ENCODE measurements around the gene OR7A17.

OR7A17 gene

GRCh38 chr19:14886032-14886431 lies at the start of gene OR7A17:
OR7A17 (minus strand) TSS chr19:14886132; CDS start chr19:14881355, 4,777 bp downstream.
- DNase-seq = no peak

GRCh38 chr19:14933506-14933905 lies 47.6 kb upstream of the OR7A17 start:
- no peak for DNase-seq

DNA sequence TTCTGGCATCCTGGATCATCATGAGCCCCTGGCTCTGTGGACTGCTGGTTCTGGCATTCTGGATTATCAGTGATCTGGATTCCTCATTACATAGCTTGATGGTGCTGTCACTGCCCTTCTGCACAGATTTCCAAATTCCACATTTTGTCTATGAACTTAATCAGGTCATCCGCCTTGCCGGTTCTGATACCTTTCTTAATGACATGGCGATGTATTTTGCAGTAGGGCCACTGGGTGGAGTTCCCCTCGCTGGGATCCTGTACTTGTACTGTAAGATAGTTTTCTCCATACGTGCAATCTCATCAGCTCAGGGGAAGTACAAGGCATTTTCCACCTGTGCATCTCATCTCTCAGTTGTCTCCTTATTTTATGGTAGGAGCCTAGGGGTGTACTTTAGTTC lies 30.9 kb upstream of the OR7A17 start:
- peak; percentile 26 for DNase-seq

DNA sequence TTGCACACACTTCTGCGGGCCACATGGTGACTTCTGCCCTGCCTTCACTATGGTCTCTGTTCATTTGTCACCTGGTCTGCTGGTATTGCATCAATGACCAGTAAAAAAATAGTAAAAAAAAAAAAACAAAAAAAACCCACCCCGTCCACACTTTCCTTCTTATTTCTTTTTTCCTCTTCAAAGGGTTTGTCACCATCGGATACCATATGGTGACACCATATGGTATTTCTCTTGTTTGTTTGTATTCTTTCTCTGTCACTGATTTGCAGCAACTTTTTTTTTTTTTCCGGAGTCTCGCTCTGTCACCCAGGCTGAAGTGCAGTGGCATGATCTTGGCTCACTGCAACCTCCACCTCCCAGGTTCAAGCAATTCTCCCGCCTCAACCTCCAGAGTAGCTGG lies 29.2 kb upstream of the OR7A17 start:
- no peak for DNase-seq

DNA sequence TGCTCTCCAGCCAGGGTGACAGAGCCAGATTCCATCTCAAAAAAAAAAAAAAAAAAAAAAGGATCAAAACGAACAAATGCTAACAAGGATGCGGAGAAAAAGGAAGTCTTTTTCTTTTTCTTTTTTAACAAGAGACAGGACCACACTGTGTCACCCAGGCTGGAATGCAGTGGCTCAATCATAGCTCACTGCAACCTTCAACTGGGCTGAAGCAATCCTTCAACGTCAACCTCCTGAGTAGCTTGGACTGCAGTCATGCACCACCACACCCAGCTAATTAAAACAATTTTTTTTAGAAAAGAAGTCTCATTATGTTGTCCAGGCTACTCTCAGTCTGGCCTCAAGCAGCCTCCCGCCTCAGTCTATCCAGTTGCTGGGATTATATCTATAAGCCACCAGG lies 20.8 kb upstream of the OR7A17 start:
- no peak for DNase-seq

DNA sequence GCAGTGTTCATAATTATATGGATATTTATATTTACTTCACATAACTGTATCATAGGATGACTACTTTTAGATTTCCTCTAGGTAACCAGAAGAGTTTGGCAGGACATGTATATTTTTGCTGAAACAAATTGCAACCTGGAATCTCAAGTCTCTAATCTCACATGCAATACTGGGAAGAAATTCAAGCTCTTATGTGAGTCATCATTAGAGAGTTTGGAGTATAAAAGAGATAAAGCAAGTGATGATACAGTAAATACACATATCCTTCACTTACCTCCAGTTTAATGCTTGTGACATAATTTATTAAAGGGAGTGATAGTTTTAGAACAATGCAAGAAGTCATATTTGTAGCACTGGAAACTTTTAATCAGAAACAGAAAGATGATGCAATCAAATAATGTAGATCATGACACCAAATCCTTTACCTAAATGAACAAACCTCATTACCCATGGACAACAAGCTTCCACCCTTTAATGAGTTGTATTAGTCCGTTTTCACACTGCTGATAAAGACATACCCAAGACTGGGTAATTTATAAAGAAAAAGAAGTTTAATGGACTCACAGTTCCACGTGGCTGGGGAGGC lies 15.8 kb upstream of the OR7A17 start:
- DNase-seq = no peak

DNA sequence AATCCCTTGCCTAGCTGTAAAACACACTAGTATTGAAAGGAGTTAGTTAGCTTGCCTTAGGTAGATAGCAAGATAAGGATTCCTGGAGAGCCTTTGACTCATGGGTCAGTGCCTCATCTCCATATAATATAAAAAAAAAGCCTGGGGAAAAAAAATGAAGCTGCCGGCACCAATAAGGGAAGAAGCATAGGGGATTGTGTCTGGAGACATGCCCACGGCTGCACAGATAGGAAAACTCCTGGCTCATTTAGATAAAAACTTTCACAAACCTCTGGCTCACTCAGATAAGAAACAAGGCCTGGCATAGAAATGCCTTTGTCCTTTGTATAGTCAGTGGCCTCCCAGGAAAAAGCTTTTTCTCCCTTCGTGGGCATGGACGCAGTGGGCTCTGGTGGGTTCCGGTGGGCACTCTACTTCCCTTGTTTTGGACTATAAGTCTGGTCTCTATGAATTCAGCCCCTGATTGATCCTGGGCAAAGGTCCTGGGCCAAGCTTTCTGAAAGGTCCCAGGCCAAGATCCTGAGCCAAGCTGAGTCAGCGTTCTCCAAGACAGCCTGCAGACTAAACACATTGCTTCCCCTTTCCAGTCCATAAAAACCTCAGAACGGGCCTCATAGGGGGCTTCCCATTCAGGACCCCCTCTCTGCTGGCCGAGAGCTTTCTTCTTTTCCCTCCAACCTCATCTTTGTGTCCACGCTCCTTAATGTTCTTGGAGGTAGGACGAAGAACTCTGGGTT lies 4.9 kb upstream of the OR7A17 start:
- DNase-seq = no peak

- no peak for DNase-seq
Measured at GRCh38 chr19:14889994-14890642, 4.2 kb upstream of the OR7A17 start.

- peak; percentile 20 for DNase-seq
Measured at GRCh38 chr19:14871619-14872230, 14.2 kb downstream of the OR7A17 start.

DNA sequence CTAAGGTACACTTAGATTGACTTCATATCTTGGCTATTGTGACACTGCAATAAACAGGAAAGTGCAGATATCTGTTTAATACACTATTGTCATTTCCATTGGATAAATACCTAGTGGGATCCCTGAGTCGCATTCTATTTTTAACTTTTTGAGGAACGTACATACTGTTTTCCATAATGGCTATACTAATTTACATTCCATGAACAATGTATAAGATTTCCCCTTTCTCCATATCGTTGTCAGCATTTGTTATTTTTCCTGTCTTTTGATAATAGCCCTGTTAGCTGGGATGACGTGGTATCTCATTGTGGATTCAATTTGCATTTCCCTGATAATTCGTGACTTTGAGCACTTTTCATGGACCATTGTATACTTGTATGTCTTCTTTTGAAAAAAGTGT lies 17.4 kb downstream of the OR7A17 start:
- no peak for DNase-seq

GRCh38 chr19:14848822-14849221 lies 37.1 kb downstream of the OR7A17 start, which contains the start of gene OR7A10:
OR7A10 (minus strand) TSS chr19:14848922; CDS start chr19:14841877, 7,045 bp downstream.
- no peak for DNase-seq

DNA sequence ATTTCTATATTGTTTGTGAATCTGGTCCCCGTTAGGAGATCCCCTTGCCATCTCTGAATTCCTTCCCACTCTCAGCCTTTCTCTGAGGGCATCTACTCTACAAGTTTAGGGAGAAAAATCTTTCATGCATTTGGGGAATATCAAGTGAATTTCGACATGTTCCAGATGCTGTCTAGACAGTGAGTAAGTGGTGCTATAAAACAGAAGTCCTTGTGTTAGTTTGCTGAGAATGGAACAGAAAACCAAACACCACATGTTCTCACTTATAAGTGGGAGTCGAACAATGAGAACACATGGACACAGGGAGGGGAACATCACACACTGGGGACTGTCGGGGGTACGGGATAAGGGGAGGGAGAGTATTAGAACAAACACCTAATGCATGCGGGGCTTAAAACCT lies 42.4 kb downstream of the OR7A17 start:
- no peak for DNase-seq

- DNase-seq = no peak
Measured at GRCh38 chr19:14843169-14843568, 42.8 kb downstream of the OR7A17 start.

DNA sequence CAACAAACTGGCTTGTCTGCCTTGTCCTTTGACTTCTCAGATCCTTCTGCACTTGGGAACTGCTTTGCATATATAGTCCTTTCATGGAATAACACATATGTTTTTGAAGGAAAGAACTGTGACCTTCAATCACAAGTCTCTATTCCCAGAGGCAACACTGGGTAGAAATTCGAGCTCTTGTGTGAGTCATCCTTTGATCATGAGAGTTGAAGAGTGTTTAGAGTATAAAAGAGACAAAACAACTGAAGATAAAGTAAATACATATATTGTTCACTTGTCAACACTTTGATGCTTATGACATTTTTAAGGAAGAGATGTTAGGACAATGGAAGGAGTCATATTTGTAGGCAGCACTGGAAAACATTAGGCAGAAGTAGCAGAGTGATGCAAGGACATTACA lies 45.7 kb downstream of the OR7A17 start:
- DNase-seq = no peak

GRCh38 chr19:14837391-14837790 lies 48.5 kb downstream of the OR7A17 start:
- DNase-seq = no peak

DNA sequence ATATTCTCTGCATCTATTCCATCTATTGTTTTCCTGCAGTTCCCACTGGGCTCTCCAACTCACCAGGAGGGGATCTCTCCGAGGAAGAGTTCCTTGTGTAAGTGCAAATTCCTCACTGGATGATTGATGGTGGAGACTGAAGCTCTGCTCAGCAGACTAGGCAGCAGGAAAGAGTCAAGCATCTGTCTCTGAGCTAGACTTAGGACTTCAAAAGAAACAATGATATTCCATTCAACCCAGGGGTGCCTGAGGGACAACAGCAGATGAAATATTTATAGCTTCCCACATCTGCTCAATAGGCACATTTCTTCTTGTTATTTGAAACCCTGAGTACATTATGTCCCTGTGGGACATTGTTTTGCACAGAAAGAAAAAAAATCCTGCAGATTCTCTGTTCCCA lies 50.9 kb downstream of the OR7A17 start, which contains the start of the genes OR7A5 and OR7C1:
OR7A5 (minus strand) TSS at position 175 of the 400 bp plus-strand sequence. CDS start 6,944 bp downstream, outside the sequence.
OR7C1 (minus strand) TSS at position 175 of the 400 bp plus-strand sequence. CDS start 35,049 bp downstream, outside the sequence.
- DNase-seq = no peak

- DNase-seq = no peak
Measured at GRCh38 chr19:14830702-14831101, 55.2 kb downstream of the OR7A17 start.
